OCI-LY3 (cell line): ENCODE measurements around the gene RNPEPL1.

ENCODE experiments used
- CTCF ChIP-seq: fragments of 200-600, 300-600 bp; sonication (generic); IDR thresholded peaks from 2 replicates; pipeline ENCODE4 v1.5.1; 2014; ENCODE audit warnings: antibody characterized with exemption, low read length, low read depth
- EZH2phosphoT487 ChIP-seq: fragments of 200-600 bp; shearing (Covaris generic); IDR thresholded peaks from 2 replicates; pipeline ENCODE4 v1.6.1; 2018; ENCODE audit warnings: antibody characterized with exemption, mixed run types, low read depth

- TF ChIP-seq CTCF (no peak), EZH2phosphoT487 (no peak)
These were observed 38.1 kb upstream of the RNPEPL1 start for GRCh38 chr2:240530181-240530580.
